H9 (cell line): Measurements from ENCODE around the gene BMPER. TPM values are rescaled to one million over a fixed set of nuclear protein-coding genes. Genes with fewer than 3 reads are reported as not detected.

Experiments
- DNase-seq: peaks from one replicate; pipeline ENCODE4 v3.0.0-alpha.2; 2017
- H2AFZ ChIP-seq: one replicate; pipeline ENCODE4 v1.6.1; 2013; ENCODE audit warnings: mild to moderate bottlenecking, low read length, control low read depth, moderate library complexity
- H2AK5ac ChIP-seq: 2 replicates; pipeline ENCODE4 v1.6.1; 2013; ENCODE audit warnings: low read length, control low read depth, mixed read lengths; ENCODE audit not compliant: insufficient read length
- H2BK120ac ChIP-seq: one replicate; pipeline ENCODE4 v1.6.1; 2013; ENCODE audit warnings: low read depth, mild to moderate bottlenecking, low read length, control low read depth, inconsistent platforms; ENCODE audit not compliant: poor library complexity, severe bottlenecking
- H2BK12ac ChIP-seq: 2 replicates; pipeline ENCODE4 v1.6.1; 2013; ENCODE audit warnings: low read length, control low read depth, mixed read lengths, low read depth; ENCODE audit not compliant: insufficient read length
- H2BK15ac ChIP-seq: 2 replicates; pipeline ENCODE4 v1.6.1; 2013; ENCODE audit warnings: low read depth, low read length, control low read depth
- H2BK20ac ChIP-seq: one replicate; pipeline ENCODE4 v1.6.1; 2013; ENCODE audit warnings: low read depth, mild to moderate bottlenecking, low read length, control low read depth, inconsistent platforms; ENCODE audit not compliant: poor library complexity, severe bottlenecking
- H2BK5ac ChIP-seq: 2 replicates; pipeline ENCODE4 v1.6.1; 2013; ENCODE audit warnings: low read length, control low read depth, mixed read lengths; ENCODE audit not compliant: insufficient read length
- H3K14ac ChIP-seq: 2 replicates; pipeline ENCODE4 v1.6.1; 2013; ENCODE audit warnings: low read length, control low read depth; ENCODE audit not compliant: insufficient read depth
- H3K18ac ChIP-seq: 2 replicates; pipeline ENCODE4 v1.6.1; 2013; ENCODE audit warnings: low read depth, mild to moderate bottlenecking, mixed read lengths, low read length, control low read depth; ENCODE audit not compliant: insufficient read length
- H3K23ac ChIP-seq: 2 replicates; pipeline ENCODE4 v1.6.1; 2013; ENCODE audit warnings: low read length, control low read depth, mixed read lengths, low read depth; ENCODE audit not compliant: insufficient read length
- H3K23me2 ChIP-seq: 2 replicates; pipeline ENCODE4 v1.6.1; 2013; ENCODE audit warnings: low read depth, mild to moderate bottlenecking, mixed read lengths, low read length, control low read depth; ENCODE audit not compliant: insufficient read length, poor library complexity, severe bottlenecking
- H3K27ac ChIP-seq: 2 replicates; pipeline ENCODE4 v1.5.1; 2013; ENCODE audit warnings: low read length, control low read depth, mixed read lengths, low read depth; ENCODE audit not compliant: insufficient read length
- H3K27me3 ChIP-seq: 2 replicates; pipeline ENCODE4 v1.6.1; 2013; ENCODE audit warnings: low read length, control low read depth, inconsistent platforms; ENCODE audit not compliant: insufficient read depth
- H3K4ac ChIP-seq: 2 replicates; pipeline ENCODE4 v1.6.1; 2013; ENCODE audit warnings: low read depth, mild to moderate bottlenecking, control low read depth, inconsistent platforms, low read length, moderate library complexity
- H3K4me1 ChIP-seq: 2 replicates; pipeline ENCODE4 v1.6.1; 2013; ENCODE audit warnings: low read length, control low read depth, inconsistent platforms; ENCODE audit not compliant: insufficient read depth
- H3K4me2 ChIP-seq: 2 replicates; pipeline ENCODE4 v1.6.1; 2013; ENCODE audit warnings: low read length, control low read depth, mixed read lengths; ENCODE audit not compliant: insufficient read length, insufficient read depth
- H3K56ac ChIP-seq: 2 replicates; pipeline ENCODE4 v1.6.1; 2013; ENCODE audit warnings: low read depth, mild to moderate bottlenecking, mixed read lengths, low read length, control low read depth; ENCODE audit not compliant: insufficient read length
- H3K79me1 ChIP-seq: 2 replicates; pipeline ENCODE4 v1.6.1; 2013; ENCODE audit warnings: low read depth, mild to moderate bottlenecking, moderate library complexity, low read length, control low read depth, inconsistent platforms; ENCODE audit not compliant: insufficient read depth, poor library complexity, severe bottlenecking
- H3K79me2 ChIP-seq: 2 replicates; pipeline ENCODE4 v1.6.1; 2013; ENCODE audit warnings: low read length, control low read depth, inconsistent platforms; ENCODE audit not compliant: insufficient read depth
- H3K9ac ChIP-seq: 2 replicates; pipeline ENCODE4 v1.6.1; 2013; ENCODE audit warnings: low read length, control low read depth, mixed read lengths; ENCODE audit not compliant: insufficient read length; ENCODE audit errors: extremely low read depth
- H3K9me3 ChIP-seq: one replicate; pipeline ENCODE4 v1.6.1; 2013; ENCODE audit warnings: low read depth, low read length, inconsistent platforms; ENCODE audit not compliant: control insufficient read depth
- H3T11ph ChIP-seq: one replicate; pipeline ENCODE4 v1.6.1; 2013; ENCODE audit warnings: mild to moderate bottlenecking, low read length, control low read depth, inconsistent platforms
- H4K20me1 ChIP-seq: one replicate; pipeline ENCODE4 v1.6.1; 2013; ENCODE audit not compliant: control insufficient read depth, insufficient read length, insufficient read depth
- H4K5ac ChIP-seq: 2 replicates; pipeline ENCODE4 v1.6.1; 2013; ENCODE audit warnings: low read depth, mild to moderate bottlenecking, mixed read lengths, low read length, control low read depth; ENCODE audit not compliant: insufficient read length
- H4K8ac ChIP-seq: replicated peaks from 2 replicates; pipeline ENCODE4 v1.6.1; 2013; ENCODE audit warnings: low read length, control low read depth, mixed read lengths, low read depth; ENCODE audit not compliant: insufficient read length
- H4K91ac ChIP-seq: 2 replicates; pipeline ENCODE4 v1.6.1; 2013; ENCODE audit warnings: low read depth, mild to moderate bottlenecking, moderate library complexity, mixed read lengths, low read length, control low read depth; ENCODE audit not compliant: insufficient read length
- H3K27ac Mint-ChIP-seq, 3 experiments: 2 replicates in 2 of 3; 3 replicates in 1 of 3; pipeline ENCODE4 v1.8.0; 2020 to 2021; ENCODE audit warnings: mixed read lengths in 3 of 3, mild to moderate bottlenecking in 1 of 3, moderate library complexity in 1 of 3
- H3K27me3 Mint-ChIP-seq: 2 replicates; pipeline ENCODE4 v1.8.0; 2021; ENCODE audit warnings: low read depth, mild to moderate bottlenecking, moderate library complexity, mixed read lengths
- H3K36me3 Mint-ChIP-seq, 3 experiments: 2 replicates in 2 of 3; 3 replicates in 1 of 3; pipeline ENCODE4 v1.8.0; 2020 to 2021; ENCODE audit warnings: low read depth in 3 of 3, mixed read lengths in 3 of 3; ENCODE audit not compliant: insufficient read depth in 1 of 3
- H3K4me1 Mint-ChIP-seq, 2 experiments: 2 replicates each; pipeline ENCODE4 v1.8.0; 2020; ENCODE audit warnings: mixed read lengths in 2 of 2
- H3K4me3 Mint-ChIP-seq, 2 experiments: 2 replicates in 1 of 2; 3 replicates in 1 of 2; pipeline ENCODE4 v1.8.0; 2020 to 2021; ENCODE audit warnings: mild to moderate bottlenecking in 2 of 2, mixed read lengths in 2 of 2, moderate library complexity in 1 of 2
- H3K9me3 Mint-ChIP-seq, 2 experiments: 2 replicates in 1 of 2; 3 replicates in 1 of 2; pipeline ENCODE4 v1.8.0; 2020; ENCODE audit warnings: mild to moderate bottlenecking in 2 of 2, mixed read lengths in 2 of 2, moderate library complexity in 1 of 2
- CTCF ChIP-seq: fragments of 200-600 bp; sonication (generic); conservative IDR thresholded peaks from 3 replicates; pipeline ENCODE4 v1.8.0; 2021; ENCODE audit warnings: antibody characterized with exemption, mild to moderate bottlenecking
- WGBS: extraction: QIAGEN DNeasy Blood & Tissue Kit; methylation state at CpG from one replicate; pipeline ENCODE4 v1.1.7; 2013; ENCODE audit warnings: missing lambda C conversion rate, low lambda C conversion rate, mixed read lengths; ENCODE audit not compliant: insufficient read length; ENCODE audit errors: extremely low coverage; 5-methylcytosine and 5-hydroxymethylcytosine counted together
- total RNA-seq: library from RNA; stranded (reverse); gene quantifications from 2 replicates; pipeline ENCODE4 v1.2.1, GENCODE V29; 2021

Gene BMPER
- total RNA-seq, 1 experiment from 2014 or later, result 0.20 TPM

GRCh38 chr7:34131371-34131770 is 226.0 kb downstream of the BMPER start:
- Mint-ChIP-seq H3K4me1 (peaks cover 6% of the 10 kb centered on the region in 2 experiments), H3K36me3 (no peaks in the 10 kb centered on the region), H3K4me3 (no peak overlapping the region), H3K9me3 (peaks cover 0 to 2% of the 10 kb centered on the region in 2 experiments; a peak in 1 of 5 replicates), H3K27ac (no peak overlapping the region), H3K27me3 (no peaks in the 10 kb centered on the region)
- Histone ChIP-seq H3K4me1 (no peaks in the 10 kb centered on the region), H3K79me1 (no peaks in the 10 kb centered on the region), H2BK120ac (no peak overlapping the region), H3K23me2 (no peaks in the 10 kb centered on the region), H3K9ac (no peak overlapping the region), H3K23ac (no peak overlapping the region), H3K27me3 (no peaks in the 10 kb centered on the region), H3T11ph (no peak overlapping the region), H4K20me1 (no peaks in the 10 kb centered on the region), H2BK5ac (no peak overlapping the region), H3K56ac (no peak overlapping the region), H2AK5ac (no peak overlapping the region), H2AFZ (no peak overlapping the region), H3K9me3 (no peaks in the 10 kb centered on the region), H3K14ac (no peak overlapping the region), H4K5ac (no peak overlapping the region), H4K8ac (no peak overlapping the region), H2BK20ac (no peak overlapping the region), H2BK12ac (no peak overlapping the region), H2BK15ac (no peak overlapping the region), H3K79me2 (no peaks in the 10 kb centered on the region), H3K4me2 (no peak overlapping the region), H3K18ac (no peak overlapping the region), H3K27ac (no peak overlapping the region), H4K91ac (no peak overlapping the region), H3K4ac (no peak overlapping the region)
- DNase-seq, result no peak
- no CpG with 5 or more reads among the region's 9 CpGs for WGBS
- no peak for TF ChIP-seq CTCF
